MM.1S (cell line): ENCODE results near the gene CAMK4.

ENCODE experiments used
- EZH2phosphoT487 ChIP-seq: fragments of 300-600 bp; sonication (generic); IDR thresholded peaks from 2 replicates; pipeline ENCODE4 v1.6.1; 2018; ENCODE audit warnings: antibody characterized with exemption, low read length
- TF ChIP-seq, protein P1 (sequence below): fragments of 300-600 bp; sonication (generic); IDR thresholded peaks from 2 replicates; pipeline ENCODE4 v1.5.1; 2016; ENCODE audit warnings: antibody characterized with exemption, low read length, mixed read lengths

DNA sequence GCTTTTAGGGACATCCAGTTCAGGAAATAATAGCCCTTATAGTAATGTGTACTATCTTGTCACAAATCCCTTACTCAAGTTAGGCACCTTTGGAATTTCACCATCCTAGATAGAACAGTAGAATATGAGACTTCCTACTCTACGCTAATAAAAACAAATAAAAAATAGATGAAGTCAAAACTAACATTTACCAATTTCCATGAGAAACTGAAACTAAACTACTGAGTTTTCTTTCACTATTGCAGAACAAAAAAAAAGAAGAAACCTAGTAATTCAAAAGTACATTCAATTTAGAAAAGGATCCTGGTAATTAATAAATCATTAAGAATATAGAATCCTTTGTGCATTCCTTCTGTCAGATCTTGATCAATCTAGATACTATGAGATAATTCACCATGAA lies 274.2 kb downstream of the CAMK4 start:
- TF ChIP-seq, protein P1, sequence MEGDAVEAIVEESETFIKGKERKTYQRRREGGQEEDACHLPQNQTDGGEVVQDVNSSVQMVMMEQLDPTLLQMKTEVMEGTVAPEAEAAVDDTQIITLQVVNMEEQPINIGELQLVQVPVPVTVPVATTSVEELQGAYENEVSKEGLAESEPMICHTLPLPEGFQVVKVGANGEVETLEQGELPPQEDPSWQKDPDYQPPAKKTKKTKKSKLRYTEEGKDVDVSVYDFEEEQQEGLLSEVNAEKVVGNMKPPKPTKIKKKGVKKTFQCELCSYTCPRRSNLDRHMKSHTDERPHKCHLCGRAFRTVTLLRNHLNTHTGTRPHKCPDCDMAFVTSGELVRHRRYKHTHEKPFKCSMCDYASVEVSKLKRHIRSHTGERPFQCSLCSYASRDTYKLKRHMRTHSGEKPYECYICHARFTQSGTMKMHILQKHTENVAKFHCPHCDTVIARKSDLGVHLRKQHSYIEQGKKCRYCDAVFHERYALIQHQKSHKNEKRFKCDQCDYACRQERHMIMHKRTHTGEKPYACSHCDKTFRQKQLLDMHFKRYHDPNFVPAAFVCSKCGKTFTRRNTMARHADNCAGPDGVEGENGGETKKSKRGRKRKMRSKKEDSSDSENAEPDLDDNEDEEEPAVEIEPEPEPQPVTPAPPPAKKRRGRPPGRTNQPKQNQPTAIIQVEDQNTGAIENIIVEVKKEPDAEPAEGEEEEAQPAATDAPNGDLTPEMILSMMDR: no peak
- TF ChIP-seq EZH2phosphoT487: no peak
